ENCODE data around the gene CRYZL1.
"Not testable (repeated sequence)": the region's sequence is repeated elsewhere in the genome, so short reads cannot be mapped to it uniquely, and the experiment has no call there.

- not testable (repeated sequence) for TF ChIP-seq CTCF (IDR thresholded peaks at IDR 0.05; ENCODE audit: insufficient read depth, low read depth, low read length); EZH2 (IDR thresholded peaks at IDR 0.05; ENCODE audit: insufficient read depth, low read length)
Observed at GRCh38 chr21:33617565-33617964, 24.0 kb downstream of the CRYZL1 start.
